Esophagus muscularis mucosa (tissue), 4 donors: Measurements from ENCODE around the gene CENPB. TPM values are rescaled to one million over a fixed set of nuclear protein-coding genes. Genes with fewer than 3 reads are reported as not detected.

Experiments
- DNase-seq: peaks from one replicate; pipeline ENCODE4 v3.0.0-alpha.2; 2017; ENCODE audit errors: extremely low spot score
- H3K27ac ChIP-seq, 4 donors: fragments of 200-600 bp; sonication (generic); replicated peaks in 1 of 4; 1 replicate in 3 of 4; 2 replicates in 1 of 4; pipeline ENCODE4 v1.5.1; 2016 to 2019; ENCODE audit warnings: mild to moderate bottlenecking in 1 of 4
- H3K27me3 ChIP-seq, 4 donors: fragments of 200-600 bp; sonication (generic); one replicate each; pipeline versions ENCODE4 v1.5.1 to v1.6.0; 2016 to 2019
- H3K36me3 ChIP-seq, 4 donors: fragments of 200-600 bp; sonication (generic); one replicate each; pipeline ENCODE4 v1.5.1; 2016 to 2019
- H3K4me1 ChIP-seq, 4 donors: fragments of 200-600 bp; sonication (generic); one replicate each; pipeline ENCODE4 v1.5.1; 2016 to 2019
- H3K4me3 ChIP-seq, 4 donors: fragments of 200-600 bp; sonication (generic); 1 replicate in 2 of 4; 2 replicates in 2 of 4; pipeline ENCODE4 v1.5.1; 2016 to 2019; ENCODE audit warnings: mild to moderate bottlenecking in 4 of 4, moderate library complexity in 1 of 4
- H3K9me3 ChIP-seq, 4 donors: fragments of 200-600 bp; sonication (generic); 1 replicate in 3 of 4; 2 replicates in 1 of 4; pipeline ENCODE4 v1.5.1; 2016 to 2019
- EP300 ChIP-seq: sonication (generic); formaldehyde crosslinking; IDR thresholded peaks from one replicate; pipeline ENCODE4 v1.6.1; 2017; ENCODE audit warnings: antibody characterized with exemption
- POLR2A ChIP-seq: fragments of 450-650 bp; IDR thresholded peaks from one replicate; pipeline ENCODE4 v1.6.1; 2017; ENCODE audit warnings: antibody characterized with exemption, moderate library complexity, mild to moderate bottlenecking, low read depth
- POLR2AphosphoS5 ChIP-seq, 2 donors: sonication (generic); formaldehyde crosslinking; IDR thresholded peaks; one replicate each; pipeline ENCODE4 v1.6.1; 2017; ENCODE audit warnings: antibody characterized with exemption in 2 of 2
- WGBS: methylation state at CpG from one replicate; pipeline ENCODE4 v1.1.5; 2018; 5-methylcytosine and 5-hydroxymethylcytosine counted together
- intact Hi-C: fragments of 100-400 bp; cut with DNase I; formaldehyde crosslinking; loops from one replicate; pipeline ENCODE4 v1.15.1; 2023
- total RNA-seq, 4 donors: library from RNA; depleted of rRNA; stranded (reverse); fragments of >200 nt; gene quantifications; one replicate each; pipeline versions ENCODE4 v1.1.0 to v1.2.1, GENCODE V29; 2016
- TF ChIP-seq, protein P1 (sequence below), 3 experiments: fragments of 200-600 bp in 2 of 3; fragments of 450-650 bp in 1 of 3; sonication (generic) in 2 of 3; IDR thresholded peaks; one replicate each; pipeline ENCODE4 v1.5.1; 2017 to 2019; ENCODE audit warnings: antibody characterized with exemption in 3 of 3, mild to moderate bottlenecking in 2 of 3, moderate library complexity in 1 of 3

The CENPB gene
- total RNA-seq, 4 donors from 2014 or later = 131 to 225 (median 199) TPM

DNA sequence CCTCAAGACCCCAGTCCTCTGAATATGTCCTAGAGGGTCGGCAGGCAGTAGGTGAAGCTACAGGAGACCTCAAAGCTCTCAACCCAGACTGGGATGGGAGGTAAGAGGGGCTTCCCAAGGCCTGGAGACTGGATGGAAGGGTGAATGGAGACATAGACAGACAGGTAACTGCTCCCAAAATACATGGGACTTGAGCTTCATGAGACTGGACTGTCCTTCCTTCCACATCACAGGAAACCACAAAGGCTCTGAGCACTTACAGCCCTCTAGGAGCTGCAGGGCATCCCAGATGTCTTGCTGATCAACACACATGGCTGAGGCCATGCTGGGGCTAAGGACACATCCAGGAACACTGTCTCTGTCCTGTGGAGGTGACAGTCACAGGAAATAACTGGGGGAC, 42.5 kb downstream of the CENPB start:
- TF ChIP-seq POLR2A (no peak), EP300 (no peak), POLR2AphosphoS5 (IDR thresholded peaks at IDR 0.05) (no peak)
- TF ChIP-seq, protein P1, sequence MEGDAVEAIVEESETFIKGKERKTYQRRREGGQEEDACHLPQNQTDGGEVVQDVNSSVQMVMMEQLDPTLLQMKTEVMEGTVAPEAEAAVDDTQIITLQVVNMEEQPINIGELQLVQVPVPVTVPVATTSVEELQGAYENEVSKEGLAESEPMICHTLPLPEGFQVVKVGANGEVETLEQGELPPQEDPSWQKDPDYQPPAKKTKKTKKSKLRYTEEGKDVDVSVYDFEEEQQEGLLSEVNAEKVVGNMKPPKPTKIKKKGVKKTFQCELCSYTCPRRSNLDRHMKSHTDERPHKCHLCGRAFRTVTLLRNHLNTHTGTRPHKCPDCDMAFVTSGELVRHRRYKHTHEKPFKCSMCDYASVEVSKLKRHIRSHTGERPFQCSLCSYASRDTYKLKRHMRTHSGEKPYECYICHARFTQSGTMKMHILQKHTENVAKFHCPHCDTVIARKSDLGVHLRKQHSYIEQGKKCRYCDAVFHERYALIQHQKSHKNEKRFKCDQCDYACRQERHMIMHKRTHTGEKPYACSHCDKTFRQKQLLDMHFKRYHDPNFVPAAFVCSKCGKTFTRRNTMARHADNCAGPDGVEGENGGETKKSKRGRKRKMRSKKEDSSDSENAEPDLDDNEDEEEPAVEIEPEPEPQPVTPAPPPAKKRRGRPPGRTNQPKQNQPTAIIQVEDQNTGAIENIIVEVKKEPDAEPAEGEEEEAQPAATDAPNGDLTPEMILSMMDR (IDR thresholded peaks at IDR 0.05) = no peak
- Histone ChIP-seq H3K36me3 (peaks cover 0 to 82% (median 13%) of the 10 kb centered on the region in 4 donors), H3K9me3 (no peaks in the 10 kb centered on the region), H3K4me1 (peaks cover 24 to 28% (median 26%) of the 10 kb centered on the region in 4 donors), H3K4me3 (no peak overlapping the region), H3K27ac (no peak overlapping the region), H3K27me3 (peaks cover 0 to 15% (median 0%) of the 10 kb centered on the region in 4 donors)
- 94% methylated on average over 1 of the region's 1 CpG for WGBS
- intact Hi-C loops = no loop called here
- no peak for DNase-seq

DNA sequence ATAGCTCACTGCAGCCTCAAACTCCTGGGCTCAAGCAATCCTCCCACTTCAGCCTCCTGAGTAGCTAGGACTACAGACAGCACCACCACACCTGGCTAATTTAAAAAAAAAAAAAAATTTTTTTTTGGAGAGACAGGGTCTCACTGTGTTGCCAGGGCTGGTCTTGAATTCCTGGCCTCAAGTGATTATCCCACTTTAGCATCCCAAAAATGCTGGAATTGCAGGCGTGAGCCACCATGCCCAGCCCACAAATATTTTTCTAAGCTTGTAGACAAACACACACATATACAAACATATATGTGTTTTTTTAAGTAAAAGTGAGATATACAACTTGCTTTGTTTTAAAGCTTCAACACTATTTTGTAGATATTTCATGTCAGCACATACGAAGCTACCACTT, 43.3 kb downstream of the CENPB start:
- DNase-seq = no peak
- no peaks in the 10 kb centered on the region for H3K9me3 ChIP-seq
- H3K27me3 ChIP-seq = peaks cover 0 to 15% (median 0%) of the 10 kb centered on the region in 4 donors
- H3K4me1 ChIP-seq = peaks cover 26 to 31% (median 29%) of the 10 kb centered on the region in 4 donors
- H3K27ac ChIP-seq = no peak overlapping the region
- H3K4me3 ChIP-seq = no peak overlapping the region
- TF ChIP-seq, protein P1 (IDR thresholded peaks at IDR 0.05) = no peak
- TF ChIP-seq EP300 (no peak), POLR2A (no peak), POLR2AphosphoS5 (IDR thresholded peaks at IDR 0.05) (no peak)
- peaks cover 0 to 74% (median 10%) of the 10 kb centered on the region in 4 donors for H3K36me3 ChIP-seq
- 79% methylated on average over 2 of the region's 2 CpGs for WGBS
- intact Hi-C loops = no loop called here

DNA sequence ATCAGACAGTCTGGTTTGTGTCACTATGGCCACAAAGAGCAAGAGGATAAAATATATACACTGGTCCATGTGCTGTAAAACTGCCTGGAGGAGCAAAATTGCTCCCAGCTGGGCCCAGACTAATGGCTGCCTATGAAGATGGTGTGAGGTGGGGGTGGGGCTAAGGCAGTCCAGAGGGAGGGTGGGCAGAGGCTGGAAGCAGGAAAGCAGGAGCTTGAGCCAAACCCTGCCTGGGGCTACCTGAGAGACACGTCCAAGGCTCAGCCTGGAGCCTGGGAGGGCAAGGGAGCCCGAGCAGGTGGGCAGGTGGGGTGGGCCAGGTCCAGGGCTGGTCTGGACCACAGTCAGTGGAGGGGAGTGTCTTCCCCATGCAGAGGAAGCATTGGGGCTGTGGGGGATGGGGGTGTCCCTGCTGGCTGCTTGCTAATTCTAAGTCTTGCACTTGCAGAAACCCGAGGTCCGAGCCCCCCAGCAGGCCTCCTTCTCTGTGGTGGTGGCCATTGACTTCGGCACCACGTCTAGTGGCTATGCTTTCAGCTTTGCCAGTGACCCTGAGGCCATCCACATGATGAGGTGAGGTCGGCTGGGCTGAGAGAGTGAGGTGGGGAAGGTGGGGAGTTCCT, 44.6 kb downstream of the CENPB start:
- peaks cover 0 to 15% (median 0%) of the 10 kb centered on the region in 4 donors for H3K27me3 ChIP-seq
- H3K9me3 ChIP-seq = no peaks in the 10 kb centered on the region
- intact Hi-C loops = no loop called here
- peaks cover 32 to 36% (median 35%) of the 10 kb centered on the region in 4 donors for H3K4me1 ChIP-seq
- WGBS = 67% methylated on average over 5 of the region's 7 CpGs
- no peak for DNase-seq
- no peak overlapping the region for H3K27ac ChIP-seq
- H3K4me3 ChIP-seq = no peak overlapping the region
- H3K36me3 ChIP-seq = peaks cover 0 to 68% (median 5%) of the 10 kb centered on the region in 4 donors
- no peak for TF ChIP-seq POLR2A
- no peak for TF ChIP-seq EP300
- TF ChIP-seq, protein P1 (IDR thresholded peaks at IDR 0.05) = no peak
- TF ChIP-seq POLR2AphosphoS5 (IDR thresholded peaks at IDR 0.05) = no peak

DNA sequence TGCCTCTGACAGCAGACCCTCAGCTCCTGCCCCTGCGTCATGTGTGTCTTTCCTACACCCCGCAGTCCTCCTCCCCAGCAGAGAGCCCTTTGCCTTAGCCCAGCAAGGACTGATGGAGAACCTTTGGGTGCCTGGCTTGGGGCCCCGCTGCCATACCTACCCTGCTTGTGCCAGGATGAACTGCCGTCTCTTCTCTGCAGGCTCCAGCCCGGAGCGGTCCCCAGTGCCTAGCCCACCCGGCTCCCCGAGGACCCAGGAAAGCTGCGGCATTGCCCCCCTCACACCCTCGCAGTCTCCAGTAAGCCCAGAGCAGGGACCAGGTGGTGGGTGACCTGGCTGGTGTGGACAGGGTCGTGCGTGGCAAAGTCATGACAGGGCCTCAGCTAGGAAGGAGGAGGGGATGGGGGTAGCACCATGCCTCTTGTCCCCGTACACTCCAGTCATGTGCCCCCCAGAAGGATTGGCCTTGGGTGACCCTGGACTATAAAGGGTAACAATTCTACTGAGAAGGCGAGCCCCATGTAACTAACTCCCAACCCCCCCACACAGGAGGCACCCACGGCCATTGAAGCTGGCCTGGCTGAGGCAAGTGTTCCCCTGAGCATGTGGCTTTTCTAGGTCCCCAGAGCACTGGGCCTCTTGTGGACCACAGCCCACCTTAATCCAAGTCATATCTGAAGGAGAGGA, 45.8 kb downstream of the CENPB start:
- peak overlapping the region in 3 of 4 donors; percentile 61 to 73 (median 63) for H3K27ac ChIP-seq
- no peak for DNase-seq
- H3K27me3 ChIP-seq = peaks cover 0 to 13% (median 0%) of the 10 kb centered on the region in 4 donors
- H3K4me3 ChIP-seq = no peak overlapping the region
- no peaks in the 10 kb centered on the region for H3K9me3 ChIP-seq
- H3K4me1 ChIP-seq = peaks cover 32 to 46% (median 38%) of the 10 kb centered on the region in 4 donors
- WGBS = 93% methylated on average over 10 of the region's 15 CpGs
- intact Hi-C loops = no loop called here
- TF ChIP-seq POLR2AphosphoS5 (IDR thresholded peaks at IDR 0.05) (no peak), POLR2A (no peak), EP300 (no peak)
- TF ChIP-seq, protein P1 (IDR thresholded peaks at IDR 0.05) = no peak
- peaks cover 0 to 69% (median 4%) of the 10 kb centered on the region in 4 donors for H3K36me3 ChIP-seq
